ENCODE measurements around the gene LMTK2. TPM values are rescaled to one million over a fixed set of nuclear protein-coding genes. Genes with fewer than 3 reads are reported as not detected.

Gene LMTK2
- total RNA-seq, 1 experiment from 2014 or later = 11.1 TPM

GRCh38 chr7:98234429-98235147 is 127.9 kb downstream of the LMTK2 start:
- DNase-seq (ENCODE audit: low read depth) = peak; percentile 26

GRCh38 chr7:98235901-98236300 is 129.2 kb downstream of the LMTK2 start:
- DNase-seq (ENCODE audit: low read depth) = no peak

- DNase-seq (ENCODE audit: low read depth) = no peak
Measured at GRCh38 chr7:98236355-98237185, 129.9 kb downstream of the LMTK2 start.

GRCh38 chr7:98238076-98238475 is 131.4 kb downstream of the LMTK2 start:
- no peak for DNase-seq (ENCODE audit: low read depth)

GRCh38 chr7:98238976-98239375 is 132.3 kb downstream of the LMTK2 start:
- DNase-seq (ENCODE audit: low read depth) = peak; percentile 38

- DNase-seq (ENCODE audit: low read depth) = peak; percentile 22
Measured at GRCh38 chr7:98240961-98241673, 134.5 kb downstream of the LMTK2 start.

- no peak for DNase-seq (ENCODE audit: low read depth)
Measured at GRCh38 chr7:98241674-98242241, 135.1 kb downstream of the LMTK2 start.

GRCh38 chr7:98242342-98242741 is 135.7 kb downstream of the LMTK2 start:
- no peak for DNase-seq (ENCODE audit: low read depth)

GRCh38 chr7:98242934-98243333 is 136.3 kb downstream of the LMTK2 start:
- DNase-seq (ENCODE audit: low read depth) = no peak

- DNase-seq (ENCODE audit: low read depth) = no peak
Measured at GRCh38 chr7:98244871-98245270, 138.2 kb downstream of the LMTK2 start.

GRCh38 chr7:98248156-98248555 is 141.5 kb downstream of the LMTK2 start:
- DNase-seq (ENCODE audit: low read depth) = no peak

GRCh38 chr7:98249106-98249505 is 142.4 kb downstream of the LMTK2 start:
- no peak for DNase-seq (ENCODE audit: low read depth)

- DNase-seq (ENCODE audit: low read depth) = no peak
Measured at GRCh38 chr7:98250789-98251188, 144.1 kb downstream of the LMTK2 start.

GRCh38 chr7:98251231-98251600 is 144.6 kb downstream of the LMTK2 start:
- no peak for DNase-seq (ENCODE audit: low read depth)

- DNase-seq (ENCODE audit: low read depth) = peak; percentile 88
Measured at GRCh38 chr7:98251601-98252424, 145.2 kb downstream of the LMTK2 start, which contains the start of gene TECPR1. TSS of gene TECPR1 (minus strand) at chr7:98252232. CDS start at chr7:98246146, 6,086 bp downstream.

GRCh38 chr7:98252425-98253054 is 145.9 kb downstream of the LMTK2 start:
- peak; percentile 9 for DNase-seq (ENCODE audit: low read depth)

- no peak for DNase-seq (ENCODE audit: low read depth)
Measured at GRCh38 chr7:98254516-98254915, 147.9 kb downstream of the LMTK2 start.

GRCh38 chr7:98254951-98255610 is 148.4 kb downstream of the LMTK2 start:
- no peak for DNase-seq (ENCODE audit: low read depth)

GRCh38 chr7:98256431-98256830 is 149.8 kb downstream of the LMTK2 start:
- DNase-seq (ENCODE audit: low read depth) = no peak

- DNase-seq (ENCODE audit: low read depth) = no peak
Measured at GRCh38 chr7:98257701-98258100, 151.0 kb downstream of the LMTK2 start.
